NCI-H510A treated with DMSO at 0.1 percent for 48 hours (cell line): Measurements from ENCODE around the gene OPTC.

Experiments
- DNase-seq: peaks from one replicate; lab custom pipeline; 2025; lab: John Stamatoyannopoulos, UW

The OPTC gene

GRCh38 chr1:203491664-203492063 lies 2.3 kb upstream of the OPTC start:
- no peak for DNase-seq

- no peak for DNase-seq
These were observed 1.7 kb upstream of the OPTC start for GRCh38 chr1:203492082-203492747.

GRCh38 chr1:203492748-203493130 lies 1.2 kb upstream of the OPTC start:
- DNase-seq: no peak

- DNase-seq: no peak
These were observed 1.9 kb downstream of the OPTC start for GRCh38 chr1:203495845-203496244.

- DNase-seq: no peak
These were observed 3.4 kb downstream of the OPTC start for GRCh38 chr1:203497269-203497777.

- no peak for DNase-seq
These were observed 5.8 kb downstream of the OPTC start for GRCh38 chr1:203499643-203500278.

GRCh38 chr1:203500279-203500678 lies 6.3 kb downstream of the OPTC start:
- DNase-seq: no peak

GRCh38 chr1:203503836-203504235 lies 9.9 kb downstream of the OPTC start:
- no peak for DNase-seq

GRCh38 chr1:203504400-203505250 lies 10.7 kb downstream of the OPTC start:
- peak; percentile 83 for DNase-seq

GRCh38 chr1:203505526-203506204 lies 11.7 kb downstream of the OPTC start:
- no peak for DNase-seq

- DNase-seq: no peak
These were observed 13.1 kb downstream of the OPTC start for GRCh38 chr1:203506858-203507626.

- DNase-seq: no peak
These were observed 13.8 kb downstream of the OPTC start for GRCh38 chr1:203507759-203508158.

GRCh38 chr1:203508463-203509073 lies 14.6 kb downstream of the OPTC start:
- DNase-seq: no peak

- DNase-seq: no peak
These were observed 15.2 kb downstream of the OPTC start for GRCh38 chr1:203509135-203509534.

GRCh38 chr1:203511513-203511912 lies 17.6 kb downstream of the OPTC start:
- no peak for DNase-seq

GRCh38 chr1:203511930-203512329 lies 18.0 kb downstream of the OPTC start:
- DNase-seq: no peak

GRCh38 chr1:203512517-203512847 lies 18.5 kb downstream of the OPTC start:
- no peak for DNase-seq

GRCh38 chr1:203512848-203513584 lies 19.1 kb downstream of the OPTC start:
- DNase-seq: no peak

- no peak for DNase-seq
These were observed 19.7 kb downstream of the OPTC start for GRCh38 chr1:203513585-203514031.

GRCh38 chr1:203516184-203516583 lies 22.2 kb downstream of the OPTC start:
- DNase-seq: no peak
